A673 (cell line): Measurements from ENCODE around the gene AGAP5.

ENCODE experiments used
- EZH2 ChIP-seq: fragments of 200-600 bp; sonication (generic); IDR thresholded peaks from 2 replicates; pipeline ENCODE4 v1.6.1; 2017; ENCODE audit warnings: borderline replicate concordance, low read depth, mild to moderate bottlenecking, mixed read lengths, antibody characterized with exemption, low read length; ENCODE audit not compliant: poor library complexity, severe bottlenecking
- TF ChIP-seq, protein P1 (sequence below): fragments of 300-800, 200-600 bp; sonication (generic); conservative IDR thresholded peaks from 2 replicates; pipeline ENCODE4 v1.5.1; 2017; ENCODE audit warnings: low read depth, mild to moderate bottlenecking, antibody characterized with exemption, low read length, moderate library complexity, mixed read lengths

- TF ChIP-seq, protein P1, sequence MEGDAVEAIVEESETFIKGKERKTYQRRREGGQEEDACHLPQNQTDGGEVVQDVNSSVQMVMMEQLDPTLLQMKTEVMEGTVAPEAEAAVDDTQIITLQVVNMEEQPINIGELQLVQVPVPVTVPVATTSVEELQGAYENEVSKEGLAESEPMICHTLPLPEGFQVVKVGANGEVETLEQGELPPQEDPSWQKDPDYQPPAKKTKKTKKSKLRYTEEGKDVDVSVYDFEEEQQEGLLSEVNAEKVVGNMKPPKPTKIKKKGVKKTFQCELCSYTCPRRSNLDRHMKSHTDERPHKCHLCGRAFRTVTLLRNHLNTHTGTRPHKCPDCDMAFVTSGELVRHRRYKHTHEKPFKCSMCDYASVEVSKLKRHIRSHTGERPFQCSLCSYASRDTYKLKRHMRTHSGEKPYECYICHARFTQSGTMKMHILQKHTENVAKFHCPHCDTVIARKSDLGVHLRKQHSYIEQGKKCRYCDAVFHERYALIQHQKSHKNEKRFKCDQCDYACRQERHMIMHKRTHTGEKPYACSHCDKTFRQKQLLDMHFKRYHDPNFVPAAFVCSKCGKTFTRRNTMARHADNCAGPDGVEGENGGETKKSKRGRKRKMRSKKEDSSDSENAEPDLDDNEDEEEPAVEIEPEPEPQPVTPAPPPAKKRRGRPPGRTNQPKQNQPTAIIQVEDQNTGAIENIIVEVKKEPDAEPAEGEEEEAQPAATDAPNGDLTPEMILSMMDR = no peak
- no peak for TF ChIP-seq EZH2
Observed at GRCh38 chr10:73653195-73653594, 44.7 kb downstream of the AGAP5 start.
